ENCODE results near the gene ATP2B2.

- 0 out of 6 replicates have a peak, but pooled peaks of 1 of the 3 experiments have one; percentile 20 for TF ChIP-seq CTCF (IDR thresholded peaks at IDR 0.05 in 2 of 3, conservative IDR thresholded peaks at IDR 0.05 in 1 of 3; ENCODE audit: borderline replicate concordance in 1 of 3, insufficient read depth in 1 of 3, low read depth in 2 of 3, low read length in 2 of 3)
- TF ChIP-seq REST (IDR thresholded peaks at IDR 0.05; ENCODE audit: low read depth) = no peak
These were observed 31.7 kb downstream of the ATP2B2 start for GRCh38 chr3:10473581-10474274.

All from HCT116 (cell line).